Hepatocyte (in vitro differentiated cells): ENCODE measurements around the gene DCXR. TPM values are rescaled to one million over a fixed set of nuclear protein-coding genes. Genes with fewer than 3 reads are reported as not detected.

Experiments
- DNase-seq: peaks from one replicate; pipeline ENCODE4 v3.0.0-alpha.2; 2016; ENCODE audit warnings: low spot score
- H2AFZ ChIP-seq: fragments of 200-600 bp; sonication (generic); 2 replicates; pipeline ENCODE4 v1.6.0; 2016; ENCODE audit warnings: antibody characterized with exemption, mild to moderate bottlenecking
- H3K27ac ChIP-seq: fragments of 200-600 bp; sonication (generic); 2 replicates; pipeline ENCODE4 v1.5.1; 2016; ENCODE audit warnings: mild to moderate bottlenecking
- H3K27me3 ChIP-seq: fragments of 200-600 bp; sonication (generic); 2 replicates; pipeline ENCODE4 v1.6.1; 2016
- H3K36me3 ChIP-seq: fragments of 200-600 bp; sonication (generic); replicated peaks from 2 replicates; pipeline ENCODE4 v1.5.1; 2016; ENCODE audit warnings: low read depth; ENCODE audit not compliant: insufficient read depth
- H3K4me1 ChIP-seq: fragments of 200-600 bp; sonication (generic); 2 replicates; pipeline ENCODE4 v1.5.1; 2016; ENCODE audit warnings: mild to moderate bottlenecking, moderate library complexity; ENCODE audit not compliant: insufficient read depth
- H3K4me2 ChIP-seq: fragments of 200-600 bp; sonication (generic); 2 replicates; pipeline ENCODE4 v1.6.0; 2016
- H3K4me3 ChIP-seq: fragments of 200-600 bp; sonication (generic); 2 replicates; pipeline ENCODE4 v1.5.1; 2016; ENCODE audit warnings: mild to moderate bottlenecking
- H3K79me2 ChIP-seq: fragments of 200-600 bp; sonication (generic); 2 replicates; pipeline ENCODE4 v1.6.0; 2017; ENCODE audit warnings: mild to moderate bottlenecking
- H3K9me2 ChIP-seq: fragments of 200-600 bp; sonication (generic); replicated peaks from 2 replicates; pipeline ENCODE4 v1.6.0; 2017; ENCODE audit warnings: mild to moderate bottlenecking; ENCODE audit not compliant: insufficient read depth
- H3K9me3 ChIP-seq: fragments of 200-600 bp; sonication (generic); 2 replicates; pipeline ENCODE4 v1.5.1; 2016; ENCODE audit warnings: low read depth, mild to moderate bottlenecking
- H4K20me1 ChIP-seq: fragments of 200-600 bp; sonication (generic); 2 replicates; pipeline ENCODE4 v1.6.0; 2016; ENCODE audit warnings: mild to moderate bottlenecking; ENCODE audit not compliant: insufficient read depth, poor library complexity, severe bottlenecking
- CTCF ChIP-seq: fragments of 200-600 bp; sonication (generic); IDR thresholded peaks from 2 replicates; pipeline ENCODE4 v1.5.1; 2016; ENCODE audit warnings: antibody characterized with exemption, mild to moderate bottlenecking; ENCODE audit not compliant: poor library complexity
- EZH2 ChIP-seq: fragments of 200-600 bp; sonication (generic); IDR thresholded peaks from 2 replicates; pipeline ENCODE4 v1.6.1; 2016; ENCODE audit warnings: antibody characterized with exemption, mild to moderate bottlenecking, borderline replicate concordance
- EZH2phosphoT487 ChIP-seq: fragments of 200-600 bp; sonication (generic); IDR thresholded peaks from one replicate; pipeline ENCODE4 v1.6.1; 2018; ENCODE audit warnings: antibody characterized with exemption, mild to moderate bottlenecking, low read depth, moderate library complexity; ENCODE audit not compliant: unreplicated experiment, severe bottlenecking
- WGBS: methylation state at CpG from one replicate; pipeline ENCODE4 v1.1.6; 2016; ENCODE audit warnings: low lambda C conversion rate; ENCODE audit errors: missing lambda C conversion rate; 5-methylcytosine and 5-hydroxymethylcytosine counted together
- polyA plus RNA-seq: library from polyadenylated mRNA; unstranded; fragments of >200 nt; fragmentation: Nextera tagmentation; extraction: Ambion mirVana; gene quantifications from 2 replicates; pipeline ENCODE4 v1.2.1, GENCODE V29; 2016
- total RNA-seq: library from RNA; depleted of rRNA; stranded (reverse); fragments of >200 nt; gene quantifications from 2 replicates; pipeline ENCODE4 v1.2.3, GENCODE V29; 2014

DCXR gene
- total and polyA plus RNA-seq, 2 experiments from 2014 or later: 118 to 207 TPM

GRCh38 chr17:82052638-82053059, 15.2 kb upstream of the DCXR start:
- H3K4me1 ChIP-seq: peaks cover 17% of the 10 kb centered on the region

GRCh38 chr17:82051776-82052637, 14.5 kb upstream of the DCXR start, which contains the start of the genes GPS1 and RFNG:
Gene GPS1 (plus strand): TSS chr17:82051898. CDS start chr17:82051932, 34 bp downstream.
Gene RFNG (minus strand): TSS chr17:82051811. CDS start chr17:82051766, 45 bp downstream.
- Histone ChIP-seq H3K4me3 (peak within 1 kb of the TSS; percentile 90), H4K20me1 (peaks cover 3% of the 10 kb centered on the region), H2AFZ (peak within 1 kb of the TSS; percentile 45), H3K9me3 (no peaks in the 10 kb centered on the region), H3K9me2 (no peaks in the 10 kb centered on the region), H3K27ac (peak within 1 kb of the TSS; percentile 67), H3K36me3 (no peaks in the 10 kb centered on the region), H3K4me2 (peak within 1 kb of the TSS; percentile 99), H3K4me1 (peaks cover 17% of the 10 kb centered on the region), H3K27me3 (no peaks in the 10 kb centered on the region), H3K79me2 (peaks cover 28% of the 10 kb centered on the region)
- peak; percentile 90 for DNase-seq
- no peak for TF ChIP-seq EZH2phosphoT487
- no peak for TF ChIP-seq EZH2
- TF ChIP-seq CTCF: no peak
- 3% methylated on average over 34 of the region's 94 CpGs for WGBS

More at GRCh38 chr17:82052638-82053059, 15.2 kb upstream of the DCXR start:
- Histone ChIP-seq H2AFZ (no peak overlapping the region), H3K27me3 (no peaks in the 10 kb centered on the region), H3K4me2 (peak overlapping the region; percentile 99), H3K79me2 (peaks cover 28% of the 10 kb centered on the region), H4K20me1 (peaks cover 3% of the 10 kb centered on the region), H3K4me3 (peak overlapping the region; percentile 90), H3K36me3 (no peaks in the 10 kb centered on the region), H3K27ac (no peak overlapping the region), H3K9me3 (no peaks in the 10 kb centered on the region), H3K9me2 (no peaks in the 10 kb centered on the region)
- DNase-seq: no peak
- WGBS: 38% methylated on average over 18 of the region's 19 CpGs
- TF ChIP-seq CTCF (no peak), EZH2 (no peak), EZH2phosphoT487 (no peak)

- H4K20me1 ChIP-seq: peaks cover 3% of the 10 kb centered on the region
- WGBS: 28% methylated on average over 48 of the region's 79 CpGs
- H3K9me2 ChIP-seq: no peaks in the 10 kb centered on the region
- H3K4me2 ChIP-seq: peak overlapping the region; percentile 98
- TF ChIP-seq EZH2phosphoT487 (no peak), EZH2 (no peak), CTCF (no peak)
- peaks cover 28% of the 10 kb centered on the region for H3K79me2 ChIP-seq
- peak overlapping the region; percentile 45 for H2AFZ ChIP-seq
- H3K4me3 ChIP-seq: peak overlapping the region; percentile 83
- H3K9me3 ChIP-seq: no peaks in the 10 kb centered on the region
- peak; percentile 46 for DNase-seq
- H3K4me1 ChIP-seq: peaks cover 17% of the 10 kb centered on the region
- H3K27ac ChIP-seq: peak overlapping the region; percentile 67
- H3K36me3 ChIP-seq: no peaks in the 10 kb centered on the region
- no peaks in the 10 kb centered on the region for H3K27me3 ChIP-seq
Observed at GRCh38 chr17:82050761-82051641, 13.5 kb upstream of the DCXR start.
